Fibroblast of skin of scalp (primary cell): ENCODE measurements around the gene GPR4.
A peak's percentile ranks its signal among the peaks of the same experiment; 100 is the strongest.

ENCODE experiments used
- DNase-seq: peaks from one replicate; pipeline ENCODE4 v3.0.0-alpha.2; 2013

Gene GPR4

DNA sequence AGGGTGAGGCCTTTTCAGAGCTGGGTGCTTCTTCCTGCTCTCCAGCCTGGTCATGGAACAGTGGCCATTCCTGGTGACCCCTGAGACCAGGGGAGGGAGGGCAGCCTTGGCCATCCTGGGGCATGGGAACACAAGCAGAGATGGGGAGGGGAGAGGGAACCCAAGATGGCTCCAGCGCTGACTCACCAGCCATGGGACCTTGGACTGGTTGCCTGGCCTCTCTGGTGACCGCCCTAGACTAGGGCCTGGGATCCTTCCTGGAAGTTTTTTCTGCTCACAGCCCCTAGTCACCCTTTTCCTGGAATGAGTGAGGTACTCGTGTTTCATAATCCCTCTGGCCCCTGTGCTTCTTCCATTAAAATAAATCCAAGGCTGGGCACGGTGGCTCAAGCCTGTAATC lies 14.1 kb downstream of the GPR4 start:
- no peak for DNase-seq

- DNase-seq: no peak
Measured at GRCh38 chr19:45585158-45585577, 16.8 kb downstream of the GPR4 start.

- peak; percentile 100 for DNase-seq
Measured at GRCh38 chr19:45584332-45585157, 17.5 kb downstream of the GPR4 start, which contains the start of gene OPA3. OPA3 (minus strand) TSS chr19:45584802; CDS start chr19:45584764, 38 bp downstream.

GRCh38 chr19:45581576-45581975 lies 20.4 kb downstream of the GPR4 start:
- DNase-seq: no peak

GRCh38 chr19:45578861-45579260 lies 23.2 kb downstream of the GPR4 start:
- DNase-seq: no peak

GRCh38 chr19:45577111-45577905 lies 24.7 kb downstream of the GPR4 start:
- peak; percentile 83 for DNase-seq

GRCh38 chr19:45576682-45577081 lies 25.3 kb downstream of the GPR4 start:
- DNase-seq: no peak

DNA sequence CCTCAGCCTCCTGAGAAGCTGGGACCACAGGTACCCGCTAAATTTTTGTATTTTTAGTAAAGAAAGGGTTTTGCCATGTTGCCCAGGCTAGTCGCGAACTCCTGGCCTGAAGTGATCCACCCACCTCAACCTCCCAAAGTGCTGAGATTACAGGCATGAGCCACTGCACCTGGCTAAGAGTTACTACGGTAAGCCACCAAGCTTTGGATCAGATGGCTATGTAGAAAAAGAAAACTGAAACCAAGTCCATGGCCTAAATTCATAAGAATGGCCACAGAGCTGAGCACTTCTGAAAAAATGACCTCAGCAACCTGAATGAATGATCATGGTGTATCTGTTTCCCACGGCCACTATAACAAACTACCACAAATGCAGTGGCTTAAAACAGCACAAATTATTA lies 26.8 kb downstream of the GPR4 start:
- no peak for DNase-seq

DNA sequence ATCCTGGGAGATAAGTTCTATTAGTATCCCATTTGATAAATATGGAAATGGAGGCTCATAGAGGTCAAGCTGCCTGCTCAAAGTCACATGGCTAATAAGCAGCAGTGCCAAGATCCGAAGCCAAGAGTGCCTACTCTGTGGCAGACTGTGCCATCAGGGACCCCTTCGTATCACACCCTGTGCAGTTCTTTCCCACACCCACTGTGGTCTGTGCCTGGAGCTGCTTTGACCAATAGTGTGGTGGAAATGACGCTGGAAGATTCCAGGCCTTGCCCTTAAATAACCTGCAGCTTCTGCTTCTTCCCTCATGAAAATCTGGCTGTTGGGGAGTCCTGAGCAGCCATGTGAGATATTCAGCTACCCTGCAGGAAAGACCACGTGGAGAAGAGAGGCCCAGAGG lies 27.5 kb downstream of the GPR4 start:
- no peak for DNase-seq

- DNase-seq: no peak
Measured at GRCh38 chr19:45571457-45572220, 30.4 kb downstream of the GPR4 start.

GRCh38 chr19:45569619-45570421 lies 32.2 kb downstream of the GPR4 start:
- DNase-seq: peak; percentile 39

DNA sequence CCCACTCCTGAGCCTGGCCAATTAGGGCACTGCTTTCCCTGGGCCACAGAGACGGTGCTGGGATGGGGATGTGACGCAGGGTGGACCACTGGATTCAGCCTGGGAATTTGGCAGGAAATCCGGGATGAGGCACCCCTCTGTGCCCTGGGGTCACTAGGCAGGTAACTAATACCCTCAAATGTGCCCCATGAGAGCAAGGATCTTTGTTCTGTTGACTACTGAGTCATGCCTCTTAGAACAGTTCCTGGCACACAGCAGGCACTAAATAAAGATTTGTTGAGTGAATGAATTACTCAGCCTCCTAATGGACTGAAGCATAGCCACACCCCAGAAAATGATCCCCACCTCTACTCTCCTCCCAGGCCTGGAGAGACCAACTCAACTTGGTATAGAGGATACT lies 33.3 kb downstream of the GPR4 start:
- DNase-seq: peak; percentile 24

DNA sequence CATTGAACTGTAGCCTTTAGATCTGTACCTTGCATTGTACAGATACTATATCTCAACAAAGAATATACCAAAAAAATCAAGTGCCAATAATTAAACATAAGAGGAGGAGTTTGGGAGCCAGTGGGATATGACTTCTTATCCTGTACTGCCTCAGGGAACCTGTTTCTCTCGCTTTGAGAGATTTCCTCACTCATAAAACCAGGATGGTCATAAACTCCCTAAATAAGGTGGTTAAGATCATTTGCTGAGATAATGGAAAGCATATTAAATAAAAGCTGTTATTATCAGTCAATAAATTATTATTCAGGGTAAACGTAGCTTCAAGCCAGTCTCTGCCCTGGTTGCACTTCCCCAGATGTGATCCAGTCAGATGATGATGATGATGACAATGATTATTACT lies 34.4 kb downstream of the GPR4 start:
- DNase-seq: no peak

GRCh38 chr19:45564131-45564780 lies 37.8 kb downstream of the GPR4 start:
- DNase-seq: no peak

DNA sequence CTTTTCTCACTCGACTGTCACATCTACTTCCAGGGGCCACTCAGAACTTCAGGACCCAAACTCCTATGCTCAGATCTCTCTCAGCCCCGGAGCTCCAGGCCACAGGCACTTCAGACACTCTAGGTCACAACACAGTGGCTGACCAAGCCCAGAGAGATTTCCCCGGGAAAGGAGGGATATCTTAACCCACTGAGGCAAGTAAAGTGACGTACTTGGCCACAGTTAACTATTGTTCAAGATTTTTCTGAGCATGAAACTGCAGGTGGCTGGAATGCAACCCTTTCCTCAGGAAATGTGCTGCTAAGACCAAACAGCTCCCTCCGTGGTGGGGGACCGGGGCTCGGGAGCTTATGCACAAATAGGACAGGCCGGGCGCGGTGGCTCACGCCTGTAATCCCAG lies 41.3 kb downstream of the GPR4 start:
- DNase-seq: no peak

- no peak for DNase-seq
Measured at GRCh38 chr19:45560038-45560437, 42.0 kb downstream of the GPR4 start.

- DNase-seq: peak; percentile 20
Measured at GRCh38 chr19:45558399-45558878, 43.6 kb downstream of the GPR4 start.

DNA sequence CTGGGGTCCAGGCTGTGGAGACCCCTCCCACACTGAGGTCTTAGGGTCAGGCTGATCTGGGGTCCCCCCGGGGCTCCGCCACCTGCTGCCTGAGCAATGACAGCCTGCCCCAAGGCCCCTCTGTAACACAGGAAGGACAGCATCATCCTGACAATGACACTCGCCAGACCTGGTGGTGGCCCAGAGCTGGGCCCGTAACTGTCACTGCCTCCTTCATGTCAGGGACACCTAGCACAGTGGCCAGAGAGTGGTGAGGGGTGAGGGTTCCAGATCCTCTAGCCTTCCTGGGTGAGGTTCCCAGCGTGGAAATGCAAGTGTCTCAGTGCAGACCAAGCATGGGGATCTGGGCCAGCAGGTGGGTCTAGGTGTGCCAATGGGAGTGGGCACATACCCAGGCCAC lies 45.2 kb downstream of the GPR4 start:
- DNase-seq: no peak

DNA sequence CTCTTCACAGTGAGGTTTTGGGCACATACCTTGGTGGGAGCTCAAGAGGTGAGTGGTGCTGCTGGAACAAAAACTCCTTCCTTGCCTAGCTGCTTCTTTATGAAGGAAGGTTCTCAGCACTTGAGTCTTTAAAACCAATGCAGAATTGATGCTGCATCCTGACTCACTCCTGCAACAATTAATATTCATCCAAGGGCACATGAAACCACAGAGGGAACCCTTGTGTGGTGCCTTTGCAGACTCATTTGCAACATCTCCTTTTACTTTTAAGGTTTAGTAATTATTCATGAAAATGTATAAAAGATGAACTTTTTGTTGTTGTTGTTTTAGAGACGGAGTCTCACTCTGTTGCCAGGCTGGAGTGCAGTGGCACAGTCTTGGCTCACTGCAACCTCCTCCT lies 47.5 kb downstream of the GPR4 start:
- DNase-seq: no peak

GRCh38 chr19:45553464-45553863 lies 48.5 kb downstream of the GPR4 start:
- DNase-seq: no peak

DNA sequence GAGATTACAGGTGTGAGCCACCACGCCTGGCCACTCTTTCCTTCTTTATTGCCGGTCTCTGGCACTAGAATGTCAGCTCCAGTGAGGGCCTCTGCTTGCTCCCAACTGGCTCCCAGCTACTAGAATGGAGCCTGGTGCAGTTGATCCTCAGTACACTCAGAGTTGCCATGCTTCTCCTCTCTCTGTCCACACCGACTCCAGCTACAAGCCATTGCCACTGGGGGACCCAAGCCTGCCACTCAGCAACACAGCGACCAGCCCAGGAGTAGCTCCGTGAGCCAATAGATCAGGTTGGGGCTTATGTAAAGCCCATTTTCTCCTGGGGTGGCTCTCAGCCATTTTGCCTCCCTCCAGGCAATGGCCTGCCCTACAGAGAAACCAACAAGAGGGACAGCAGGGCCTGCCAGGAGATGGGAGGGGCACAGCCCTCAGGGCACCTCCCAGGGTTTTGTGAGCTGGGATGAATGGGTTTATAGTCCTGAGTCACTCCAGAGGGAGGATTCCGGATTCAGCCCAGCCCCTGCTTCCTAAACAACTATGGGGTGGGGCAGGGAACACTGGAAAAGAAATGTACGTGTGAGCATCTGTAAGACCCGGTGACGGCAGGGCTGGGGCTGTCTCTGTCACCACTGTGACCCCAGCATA lies 53.9 kb downstream of the GPR4 start:
- peak; percentile 49 for DNase-seq
